OCI-LY1 (cell line): ENCODE results near the gene TMEM222.

Source experiments
- H2AFZ ChIP-seq: fragments of 200-600 bp; sonication (generic), shearing (Covaris generic); 2 replicates; pipeline ENCODE4 v1.6.0; 2014; ENCODE audit warnings: antibody characterized with exemption, mild to moderate bottlenecking, low read length
- H3F3A ChIP-seq: fragments of 200-600 bp; sonication (generic), shearing (Covaris generic); 2 replicates; pipeline ENCODE4 v1.6.0; 2014; ENCODE audit warnings: mild to moderate bottlenecking, antibody characterized with exemption, low read length, moderate library complexity; ENCODE audit not compliant: insufficient read depth
- H3K27ac ChIP-seq: fragments of 200-600 bp; sonication (generic); 2 replicates; pipeline ENCODE4 v1.5.1; 2014; ENCODE audit warnings: low read length, mixed run types, mild to moderate bottlenecking, low read depth; ENCODE audit not compliant: poor library complexity, severe bottlenecking
- H3K27me3 ChIP-seq: fragments of 200-600 bp; sonication (generic); 2 replicates; pipeline ENCODE4 v1.6.0; 2014; ENCODE audit warnings: antibody characterized with exemption, mild to moderate bottlenecking, low read length, moderate library complexity; ENCODE audit not compliant: insufficient read depth
- H3K36me3 ChIP-seq: fragments of 200-600 bp; sonication (generic); 2 replicates; pipeline ENCODE4 v1.6.1; 2014; ENCODE audit warnings: mild to moderate bottlenecking, antibody characterized with exemption, low read length, moderate library complexity, mixed read lengths; ENCODE audit not compliant: insufficient read depth
- H3K4me1 ChIP-seq: fragments of 200-600 bp; sonication (generic); 2 replicates; pipeline ENCODE4 v1.5.1; 2014; ENCODE audit warnings: mild to moderate bottlenecking, low read length, moderate library complexity; ENCODE audit not compliant: insufficient read depth, severe bottlenecking
- H3K4me2 ChIP-seq: fragments of 200-600 bp; sonication (generic), shearing (Covaris generic); 2 replicates; pipeline ENCODE4 v1.6.1; 2014; ENCODE audit warnings: low read length
- H3K4me3 ChIP-seq: fragments of 200-600 bp; sonication (generic); 2 replicates; pipeline ENCODE4 v1.5.1; 2014; ENCODE audit warnings: low read length, low read depth, mild to moderate bottlenecking, mixed read lengths; ENCODE audit not compliant: poor library complexity, severe bottlenecking
- H3K79me2 ChIP-seq: fragments of 200-600 bp; shearing (Covaris generic); 2 replicates; pipeline ENCODE4 v1.6.1; 2016; ENCODE audit warnings: mixed run types, low read length, mixed read lengths; ENCODE audit not compliant: insufficient read depth
- H3K9ac ChIP-seq: fragments of 200-600 bp; sonication (generic), shearing (Covaris generic); 2 replicates; pipeline ENCODE4 v1.6.1; 2014; ENCODE audit warnings: mild to moderate bottlenecking, low read length, mixed read lengths
- H3K9me2 ChIP-seq: fragments of 200-600 bp; sonication (generic), shearing (Covaris generic); 2 replicates; pipeline ENCODE4 v1.6.1; 2014; ENCODE audit warnings: low read depth, mild to moderate bottlenecking, low read length, mixed read lengths
- H3K9me3 ChIP-seq: fragments of 200-600 bp; shearing (Covaris generic); 2 replicates; pipeline ENCODE4 v1.6.1; 2014; ENCODE audit warnings: low read length, mixed read lengths
- H4K20me1 ChIP-seq: fragments of 200-600 bp; sonication (generic), shearing (Covaris generic); 2 replicates; pipeline ENCODE4 v1.6.0; 2016; ENCODE audit warnings: mild to moderate bottlenecking, low read length; ENCODE audit not compliant: insufficient read depth
- EZH2 ChIP-seq: fragments of 200-600 bp; sonication (generic), shearing (Covaris generic); IDR thresholded peaks from 2 replicates; pipeline ENCODE4 v1.8.0; 2017; ENCODE audit warnings: borderline replicate concordance, mixed run types, mild to moderate bottlenecking, antibody characterized with exemption, low read length, moderate library complexity, mixed read lengths
- TF ChIP-seq, protein P1 (sequence below): fragments of 200-600 bp; sonication (generic), shearing (Covaris generic); IDR thresholded peaks from 2 replicates; pipeline ENCODE4 v1.5.1; 2017; ENCODE audit warnings: mild to moderate bottlenecking, antibody characterized with exemption, low read length, moderate library complexity, mixed read lengths

The TMEM222 gene

DNA sequence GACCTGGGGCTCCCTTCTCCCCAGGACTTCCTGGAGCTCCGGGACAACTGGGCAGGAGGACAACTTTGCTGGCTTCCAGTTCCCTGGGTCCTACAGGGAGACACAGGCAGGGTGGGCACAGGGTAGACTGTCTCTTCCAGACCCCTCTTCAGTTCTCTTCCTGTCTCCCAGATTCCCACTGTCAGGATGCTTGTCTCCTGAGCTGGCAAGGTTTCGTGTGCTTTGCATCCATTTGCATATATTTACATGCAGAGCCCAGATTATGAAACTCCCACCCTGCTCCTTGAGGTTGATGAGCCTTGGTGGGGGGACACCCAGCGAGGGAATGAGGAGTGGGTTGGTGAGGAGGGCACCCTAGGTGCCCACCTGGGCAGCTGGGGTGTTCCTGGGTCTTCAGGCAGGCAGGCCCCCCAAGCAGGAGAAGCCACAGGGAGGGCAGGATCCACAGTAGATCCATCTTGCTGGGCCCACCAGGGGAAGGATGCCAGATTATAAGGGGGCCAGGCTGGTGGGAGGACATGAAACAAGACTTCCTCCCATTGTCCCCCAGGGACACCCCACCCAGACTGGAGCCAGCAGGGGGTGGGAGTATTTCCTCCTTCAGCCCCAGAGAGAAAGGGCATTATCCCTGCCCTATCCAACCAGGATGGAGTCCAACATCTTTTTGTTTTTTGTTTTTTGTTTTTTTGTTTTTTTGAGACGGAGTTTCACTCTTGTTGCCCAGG is 52.6 kb downstream of the TMEM222 start, which contains the start of gene FCN3:
Gene FCN3 (minus strand): TSS at position 463 of the 725 bp plus-strand sequence. CDS start 6 bp downstream, at position 457.
- no peaks in the 10 kb centered on the region for H4K20me1 ChIP-seq
- no peaks in the 10 kb centered on the region for H3F3A ChIP-seq
- no peak within 1 kb of the TSS for H3K4me3 ChIP-seq
- no peaks in the 10 kb centered on the region for H3K79me2 ChIP-seq
- H3K4me2 ChIP-seq = no peak within 1 kb of the TSS
- TF ChIP-seq EZH2 = no peak
- TF ChIP-seq, protein P1, sequence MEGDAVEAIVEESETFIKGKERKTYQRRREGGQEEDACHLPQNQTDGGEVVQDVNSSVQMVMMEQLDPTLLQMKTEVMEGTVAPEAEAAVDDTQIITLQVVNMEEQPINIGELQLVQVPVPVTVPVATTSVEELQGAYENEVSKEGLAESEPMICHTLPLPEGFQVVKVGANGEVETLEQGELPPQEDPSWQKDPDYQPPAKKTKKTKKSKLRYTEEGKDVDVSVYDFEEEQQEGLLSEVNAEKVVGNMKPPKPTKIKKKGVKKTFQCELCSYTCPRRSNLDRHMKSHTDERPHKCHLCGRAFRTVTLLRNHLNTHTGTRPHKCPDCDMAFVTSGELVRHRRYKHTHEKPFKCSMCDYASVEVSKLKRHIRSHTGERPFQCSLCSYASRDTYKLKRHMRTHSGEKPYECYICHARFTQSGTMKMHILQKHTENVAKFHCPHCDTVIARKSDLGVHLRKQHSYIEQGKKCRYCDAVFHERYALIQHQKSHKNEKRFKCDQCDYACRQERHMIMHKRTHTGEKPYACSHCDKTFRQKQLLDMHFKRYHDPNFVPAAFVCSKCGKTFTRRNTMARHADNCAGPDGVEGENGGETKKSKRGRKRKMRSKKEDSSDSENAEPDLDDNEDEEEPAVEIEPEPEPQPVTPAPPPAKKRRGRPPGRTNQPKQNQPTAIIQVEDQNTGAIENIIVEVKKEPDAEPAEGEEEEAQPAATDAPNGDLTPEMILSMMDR = no peak
- H3K4me1 ChIP-seq = peaks cover 4% of the 10 kb centered on the region
- 0 out of 2 replicates have a peak, but pooled peaks cover 5% of the 10 kb centered on the region for H3K27me3 ChIP-seq
- H3K9me2 ChIP-seq = no peaks in the 10 kb centered on the region
- no peaks in the 10 kb centered on the region for H3K36me3 ChIP-seq
- H3K27ac ChIP-seq = no peak within 1 kb of the TSS
- H3K9me3 ChIP-seq = no peaks in the 10 kb centered on the region
- no peak within 1 kb of the TSS for H2AFZ ChIP-seq
- H3K9ac ChIP-seq = no peak within 1 kb of the TSS

DNA sequence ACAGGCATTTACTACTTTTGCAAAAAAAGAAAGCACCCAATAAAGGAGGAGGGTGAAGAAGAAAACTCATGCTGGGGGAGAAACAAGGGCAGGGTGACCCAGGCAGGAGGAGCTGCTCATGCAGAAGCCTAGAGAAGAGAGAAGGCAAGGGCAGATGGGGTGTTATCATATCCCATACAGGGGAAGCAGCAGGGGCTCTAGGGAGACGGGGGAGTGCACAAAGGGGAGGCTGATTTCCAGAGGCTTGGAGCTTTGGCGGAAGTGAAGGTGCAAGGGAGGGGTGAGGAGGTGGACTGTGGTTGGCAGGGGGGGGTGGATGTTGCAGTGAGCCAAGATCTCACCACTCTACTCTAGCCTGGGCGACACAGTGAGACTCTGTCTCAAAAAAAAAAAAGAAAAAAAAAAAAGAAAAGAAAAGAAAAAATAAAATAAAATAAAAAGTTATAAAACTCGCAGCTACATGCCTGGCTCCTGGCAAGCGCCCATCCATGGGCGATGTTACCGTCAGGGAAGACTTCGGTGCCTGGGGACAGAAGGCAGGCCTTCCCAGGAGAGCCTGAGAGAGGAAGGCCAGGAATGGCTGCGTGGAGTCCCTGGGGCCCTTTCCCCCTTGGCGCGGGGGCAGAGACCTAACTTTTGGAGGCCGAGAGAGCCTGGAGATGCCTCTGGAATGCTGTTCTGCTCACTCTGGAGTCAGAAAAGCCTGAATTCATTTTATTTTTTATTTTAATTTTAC is 56.0 kb downstream of the TMEM222 start:
- H3K9me2 ChIP-seq = no peaks in the 10 kb centered on the region
- H3K9me3 ChIP-seq = no peaks in the 10 kb centered on the region
- 0 out of 2 replicates have a peak, but pooled peaks cover 5% of the 10 kb centered on the region for H3K27me3 ChIP-seq
- H3K9ac ChIP-seq = no peak overlapping the region
- no peak overlapping the region for H3K27ac ChIP-seq
- H3K4me3 ChIP-seq = no peak overlapping the region
- no peaks in the 10 kb centered on the region for H3F3A ChIP-seq
- no peaks in the 10 kb centered on the region for H3K79me2 ChIP-seq
- H2AFZ ChIP-seq = no peak overlapping the region
- H3K36me3 ChIP-seq = no peaks in the 10 kb centered on the region
- H4K20me1 ChIP-seq = no peaks in the 10 kb centered on the region
- H3K4me2 ChIP-seq = no peak overlapping the region
- no peak for TF ChIP-seq EZH2
- TF ChIP-seq, protein P1 = no peak
- H3K4me1 ChIP-seq = no peaks in the 10 kb centered on the region

DNA sequence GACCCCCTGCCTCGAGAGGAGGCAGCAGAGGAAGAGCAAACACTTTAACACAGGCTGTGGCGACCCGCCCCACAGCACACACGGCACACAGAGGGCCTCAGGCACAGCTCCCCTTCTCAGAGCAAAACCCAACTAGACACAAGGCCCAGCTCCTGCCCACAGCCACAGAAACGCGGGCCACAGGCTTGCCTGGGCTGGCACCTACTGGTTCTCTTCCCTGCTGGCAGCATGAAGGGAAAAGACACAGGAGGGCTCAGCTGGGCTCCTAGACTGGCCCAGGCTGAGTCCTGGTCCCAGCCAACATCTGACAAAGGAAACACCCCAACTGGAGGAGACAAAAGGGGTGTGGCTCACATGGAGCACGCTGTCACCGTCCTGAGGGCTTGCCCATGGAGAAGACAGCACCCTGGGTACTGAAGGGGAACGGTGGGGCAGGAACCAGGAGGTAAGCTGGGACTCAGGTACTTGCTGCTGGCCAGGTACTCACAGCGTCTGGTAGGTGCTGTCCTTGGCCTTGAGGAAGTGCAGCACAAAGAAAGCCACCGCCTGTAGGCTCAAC is 57.7 kb downstream of the TMEM222 start:
- no peaks in the 10 kb centered on the region for H3K9me2 ChIP-seq
- H3K27me3 ChIP-seq = peaks cover 8% of the 10 kb centered on the region; the same call in 1 of the 2 replicates
- H4K20me1 ChIP-seq = no peaks in the 10 kb centered on the region
- H3K4me1 ChIP-seq = no peaks in the 10 kb centered on the region
- H2AFZ ChIP-seq = no peak overlapping the region
- H3K9me3 ChIP-seq = no peaks in the 10 kb centered on the region
- no peaks in the 10 kb centered on the region for H3F3A ChIP-seq
- no peaks in the 10 kb centered on the region for H3K36me3 ChIP-seq
- H3K9ac ChIP-seq = no peak overlapping the region
- no peak overlapping the region for H3K27ac ChIP-seq
- no peak overlapping the region for H3K4me3 ChIP-seq
- no peaks in the 10 kb centered on the region for H3K79me2 ChIP-seq
- TF ChIP-seq, protein P1 = no peak
- no peak for TF ChIP-seq EZH2
- no peak overlapping the region for H3K4me2 ChIP-seq
